Measurements from ENCODE around the gene CTNNA3. TPM values are rescaled to one million over a fixed set of nuclear protein-coding genes. Genes with fewer than 3 reads are reported as not detected.

Gene CTNNA3
- total RNA-seq, 2 donors from 2014 or later: 0.37 to 1.1 TPM

- no peak for DNase-seq
- intact Hi-C loops (cut with DNase I): no loop called here
- no peak for TF ChIP-seq CTCF (IDR thresholded peaks at IDR 0.05)
- H3K36me3 ChIP-seq: no peaks in the 10 kb centered on the region
- no peak overlapping the region for H3K27ac ChIP-seq
- no peaks in the 10 kb centered on the region for H3K4me1 ChIP-seq
- H3K27me3 ChIP-seq: no peaks in the 10 kb centered on the region
- H3K4me3 ChIP-seq: no peak overlapping the region
- H3K9me3 ChIP-seq: no peaks in the 10 kb centered on the region
- no peak overlapping the region for H3K9ac ChIP-seq (ENCODE audit: low read depth in 2 of 2, low read length in 2 of 2)
These were observed 803.1 kb downstream of the CTNNA3 start for GRCh38 chr10:66892871-66893270.

DNA sequence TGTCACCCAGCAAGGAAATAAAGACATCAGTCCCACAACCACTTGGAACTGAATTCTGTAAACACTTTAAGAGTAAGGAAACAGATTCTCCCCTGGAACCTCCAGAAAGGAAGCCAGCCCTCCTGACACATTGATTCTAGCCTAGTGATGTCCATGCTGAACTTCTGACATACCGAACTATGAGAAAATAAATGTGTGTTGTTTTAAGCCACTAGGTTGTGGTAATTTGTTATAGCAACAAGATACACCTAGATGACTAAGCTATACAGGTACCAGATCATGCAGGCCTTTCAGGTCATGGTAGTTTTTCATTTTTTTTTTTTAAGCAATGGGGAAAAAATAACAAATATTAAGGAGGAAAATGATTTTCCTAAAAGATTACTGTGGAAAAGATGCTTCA lies 807.8 kb downstream of the CTNNA3 start:
- TF ChIP-seq CTCF (IDR thresholded peaks at IDR 0.05): no peak
- no peaks in the 10 kb centered on the region for H3K9me3 ChIP-seq
- no peaks in the 10 kb centered on the region for H3K36me3 ChIP-seq
- no peak overlapping the region for H3K4me3 ChIP-seq
- no peak for DNase-seq
- H3K27ac ChIP-seq: no peak overlapping the region
- no peak overlapping the region for H3K9ac ChIP-seq (ENCODE audit: low read depth in 2 of 2, low read length in 2 of 2)
- no peaks in the 10 kb centered on the region for H3K27me3 ChIP-seq
- no peaks in the 10 kb centered on the region for H3K4me1 ChIP-seq
- intact Hi-C loops (cut with DNase I): no loop called here

GRCh38 chr10:66886848-66887247 lies 809.1 kb downstream of the CTNNA3 start:
- Histone ChIP-seq H3K4me1 (no peaks in the 10 kb centered on the region), H3K9me3 (no peaks in the 10 kb centered on the region), H3K27me3 (no peaks in the 10 kb centered on the region), H3K36me3 (no peaks in the 10 kb centered on the region), H3K27ac (no peak overlapping the region), H3K4me3 (no peak overlapping the region), H3K9ac (ENCODE audit: low read depth in 2 of 2, low read length in 2 of 2) (no peak overlapping the region)
- DNase-seq: no peak
- intact Hi-C loops (cut with DNase I): no loop called here
- TF ChIP-seq CTCF (IDR thresholded peaks at IDR 0.05): no peak

- Histone ChIP-seq H3K9ac (ENCODE audit: low read depth in 2 of 2, low read length in 2 of 2) (no peak overlapping the region), H3K27me3 (no peaks in the 10 kb centered on the region), H3K36me3 (no peaks in the 10 kb centered on the region), H3K9me3 (no peaks in the 10 kb centered on the region), H3K4me1 (no peaks in the 10 kb centered on the region), H3K27ac (no peak overlapping the region), H3K4me3 (no peak overlapping the region)
- TF ChIP-seq CTCF (IDR thresholded peaks at IDR 0.05): no peak
- intact Hi-C loops (cut with DNase I): no loop called here
- no peak for DNase-seq
These were observed 813.7 kb downstream of the CTNNA3 start for GRCh38 chr10:66882271-66882670.

GRCh38 chr10:66881814-66882213 lies 814.2 kb downstream of the CTNNA3 start:
- no peak overlapping the region for H3K27ac ChIP-seq
- DNase-seq: no peak
- intact Hi-C loops (cut with DNase I): no loop called here
- no peak overlapping the region for H3K9ac ChIP-seq (ENCODE audit: low read depth in 2 of 2, low read length in 2 of 2)
- no peak for TF ChIP-seq CTCF (IDR thresholded peaks at IDR 0.05)
- H3K4me1 ChIP-seq: no peaks in the 10 kb centered on the region
- no peaks in the 10 kb centered on the region for H3K27me3 ChIP-seq
- no peaks in the 10 kb centered on the region for H3K9me3 ChIP-seq
- no peak overlapping the region for H3K4me3 ChIP-seq
- no peaks in the 10 kb centered on the region for H3K36me3 ChIP-seq

DNA sequence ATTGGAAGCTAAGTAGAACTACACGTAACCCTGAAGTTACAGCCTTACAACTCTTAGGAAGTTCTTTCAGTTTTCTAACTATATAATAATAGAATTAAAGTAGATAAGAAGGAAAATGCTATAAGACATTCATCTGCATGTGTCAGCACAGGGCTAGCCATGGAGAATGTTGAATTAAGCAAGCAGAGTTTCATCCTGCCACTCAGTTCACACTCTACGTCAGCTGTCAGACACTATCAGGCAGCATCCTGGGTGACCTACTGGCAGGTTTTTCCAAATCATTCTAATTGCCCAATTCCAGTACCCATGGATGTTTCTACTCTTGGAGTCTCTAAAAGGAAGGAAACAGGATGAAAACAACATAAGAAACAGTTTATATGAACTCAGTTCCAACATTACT lies 815.2 kb downstream of the CTNNA3 start:
- TF ChIP-seq CTCF (IDR thresholded peaks at IDR 0.05): no peak
- no peaks in the 10 kb centered on the region for H3K36me3 ChIP-seq
- no peaks in the 10 kb centered on the region for H3K9me3 ChIP-seq
- intact Hi-C loops (cut with DNase I): no loop called here
- no peaks in the 10 kb centered on the region for H3K4me1 ChIP-seq
- H3K4me3 ChIP-seq: no peak overlapping the region
- DNase-seq: no peak
- no peaks in the 10 kb centered on the region for H3K27me3 ChIP-seq
- H3K9ac ChIP-seq (ENCODE audit: low read depth in 2 of 2, low read length in 2 of 2): no peak overlapping the region
- no peak overlapping the region for H3K27ac ChIP-seq

All from colonic mucosa (tissue), 4 donors.